ENCODE results near the gene TRERF1.
A peak's percentile ranks its signal among the peaks of the same experiment; 100 is the strongest.

The TRERF1 gene

GRCh38 chr6:42241915-42242314, 209.8 kb downstream of the TRERF1 start:
- Histone ChIP-seq H2BK5ac (ENCODE audit: low read depth, low read length, poor library complexity, severe bottlenecking) (no peak overlapping the region), H3K9me3 (ENCODE audit: control insufficient read depth, low read length) (no peaks in the 10 kb centered on the region), H4K8ac (ENCODE audit: low read length) (no peak overlapping the region), H3K18ac (ENCODE audit: low read depth in 1 of 2, low read length in 2 of 2) (no peak overlapping the region), H3K14ac (ENCODE audit: low read length in 2 of 2) (no peak overlapping the region), H2AK5ac (ENCODE audit: low read length, severe bottlenecking) (no peak overlapping the region), H3K36me3 (ENCODE audit: control insufficient read depth in 1 of 2, insufficient read depth in 2 of 2, low read depth in 1 of 2, low read length in 2 of 2) (peaks cover 17 to 60% of the 10 kb centered on the region in 2 experiments), H3K27me3 (ENCODE audit: control insufficient read depth in 1 of 2, insufficient read depth in 1 of 2, low read length in 2 of 2) (no peaks in the 10 kb centered on the region), H3K4me3 (ENCODE audit: insufficient read depth in 1 of 2, low read depth in 1 of 2, low read length in 2 of 2) (no peak overlapping the region), H3K27ac (ENCODE audit: low read length, poor library complexity, severe bottlenecking) (no peak overlapping the region), H3K79me1 (replicated peaks; ENCODE audit: low read length, poor library complexity, severe bottlenecking) (no peaks in the 10 kb centered on the region), H3K4ac (ENCODE audit: low read depth in 1 of 2, low read length in 2 of 2) (no peak overlapping the region), H3K4me1 (ENCODE audit: control insufficient read depth, insufficient read depth, low read depth, low read length) (peaks cover 10% of the 10 kb centered on the region), H2BK12ac (ENCODE audit: low read length in 2 of 2) (no peak overlapping the region), H3K9ac (ENCODE audit: low read length) (no peak overlapping the region), H2AFZ (ENCODE audit: low read depth, low read length) (no peak overlapping the region), H2BK120ac (ENCODE audit: low read depth, low read length) (no peak overlapping the region), H4K91ac (ENCODE audit: low read length) (no peak overlapping the region), H2BK15ac (ENCODE audit: low read depth, poor library complexity, severe bottlenecking) (no peak overlapping the region), H3K23ac (ENCODE audit: low read length in 2 of 2) (no peak overlapping the region), H3K4me2 (ENCODE audit: low read length, poor library complexity, severe bottlenecking) (no peak overlapping the region)
- 70% methylated on average over 3 of the region's 5 CpGs for WGBS
- no peak for DNase-seq

GRCh38 chr6:42239736-42240375, 211.9 kb downstream of the TRERF1 start:
- 95% methylated on average over 7 of the region's 7 CpGs for WGBS
- H4K91ac ChIP-seq (ENCODE audit: low read length) = no peak overlapping the region

GRCh38 chr6:42239333-42239732, 212.4 kb downstream of the TRERF1 start:
- Histone ChIP-seq H2BK5ac (ENCODE audit: low read depth, low read length, poor library complexity, severe bottlenecking) (no peak overlapping the region), H3K14ac (ENCODE audit: low read length in 2 of 2) (no peak overlapping the region), H4K91ac (ENCODE audit: low read length) (no peak overlapping the region), H4K8ac (ENCODE audit: low read length) (no peak overlapping the region), H3K4me3 (ENCODE audit: insufficient read depth in 1 of 2, low read depth in 1 of 2, low read length in 2 of 2) (no peak overlapping the region), H3K9me3 (ENCODE audit: control insufficient read depth, low read length) (no peaks in the 10 kb centered on the region), H3K9ac (ENCODE audit: low read length) (peak overlapping the region; percentile 23), H2BK120ac (ENCODE audit: low read depth, low read length) (no peak overlapping the region), H3K4me1 (ENCODE audit: control insufficient read depth, insufficient read depth, low read depth, low read length) (peaks cover 10% of the 10 kb centered on the region), H3K4ac (ENCODE audit: low read depth in 1 of 2, low read length in 2 of 2) (no peak overlapping the region), H3K27me3 (ENCODE audit: control insufficient read depth in 1 of 2, insufficient read depth in 1 of 2, low read length in 2 of 2) (no peaks in the 10 kb centered on the region), H3K18ac (ENCODE audit: low read depth in 1 of 2, low read length in 2 of 2) (no peak overlapping the region), H3K27ac (ENCODE audit: low read length, poor library complexity, severe bottlenecking) (peak overlapping the region; percentile 46), H3K4me2 (ENCODE audit: low read length, poor library complexity, severe bottlenecking) (no peak overlapping the region), H3K23ac (ENCODE audit: low read length in 2 of 2) (no peak overlapping the region), H2BK12ac (ENCODE audit: low read length in 2 of 2) (no peak overlapping the region), H3K79me1 (replicated peaks; ENCODE audit: low read length, poor library complexity, severe bottlenecking) (no peaks in the 10 kb centered on the region), H2AK5ac (ENCODE audit: low read length, severe bottlenecking) (no peak overlapping the region), H2BK15ac (ENCODE audit: low read depth, poor library complexity, severe bottlenecking) (no peak overlapping the region), H3K36me3 (ENCODE audit: control insufficient read depth in 1 of 2, insufficient read depth in 2 of 2, low read depth in 1 of 2, low read length in 2 of 2) (peaks cover 19 to 60% of the 10 kb centered on the region in 2 experiments), H2AFZ (ENCODE audit: low read depth, low read length) (no peak overlapping the region)
- no peak for DNase-seq
- 94% methylated on average over 5 of the region's 5 CpGs for WGBS

More at GRCh38 chr6:42239736-42240375, 211.9 kb downstream of the TRERF1 start:
- H2AFZ ChIP-seq (ENCODE audit: low read depth, low read length) = no peak overlapping the region
- no peak overlapping the region for H2BK120ac ChIP-seq (ENCODE audit: low read depth, low read length)
- no peak overlapping the region for H3K4me2 ChIP-seq (ENCODE audit: low read length, poor library complexity, severe bottlenecking)
- no peak overlapping the region for H3K18ac ChIP-seq (ENCODE audit: low read depth in 1 of 2, low read length in 2 of 2)
- peak overlapping the region in 1 of 2 experiments; percentile 6 for H3K4me3 ChIP-seq (ENCODE audit: insufficient read depth in 1 of 2, low read depth in 1 of 2, low read length in 2 of 2)
- no peaks in the 10 kb centered on the region for H3K9me3 ChIP-seq (ENCODE audit: control insufficient read depth, low read length)
- H3K14ac ChIP-seq (ENCODE audit: low read length in 2 of 2) = no peak overlapping the region
- no peak overlapping the region for H3K23ac ChIP-seq (ENCODE audit: low read length in 2 of 2)
- no peak overlapping the region for H2BK12ac ChIP-seq (ENCODE audit: low read length in 2 of 2)
- H2BK5ac ChIP-seq (ENCODE audit: low read depth, low read length, poor library complexity, severe bottlenecking) = no peak overlapping the region
- peak overlapping the region; percentile 46 for H3K27ac ChIP-seq (ENCODE audit: low read length, poor library complexity, severe bottlenecking)
- no peak overlapping the region for H4K8ac ChIP-seq (ENCODE audit: low read length)
- H3K4ac ChIP-seq (ENCODE audit: low read depth in 1 of 2, low read length in 2 of 2) = no peak overlapping the region
- H3K36me3 ChIP-seq (ENCODE audit: control insufficient read depth in 1 of 2, insufficient read depth in 2 of 2, low read depth in 1 of 2, low read length in 2 of 2) = peaks cover 21 to 62% of the 10 kb centered on the region in 2 experiments
- peak overlapping the region; percentile 40 for H3K9ac ChIP-seq (ENCODE audit: low read length)
- no peaks in the 10 kb centered on the region for H3K27me3 ChIP-seq (ENCODE audit: control insufficient read depth in 1 of 2, insufficient read depth in 1 of 2, low read length in 2 of 2)
- H3K4me1 ChIP-seq (ENCODE audit: control insufficient read depth, insufficient read depth, low read depth, low read length) = peaks cover 10% of the 10 kb centered on the region
- H3K79me1 ChIP-seq (replicated peaks; ENCODE audit: low read length, poor library complexity, severe bottlenecking) = no peaks in the 10 kb centered on the region
- no peak overlapping the region for H2BK15ac ChIP-seq (ENCODE audit: low read depth, poor library complexity, severe bottlenecking)
- no peak for DNase-seq
- H2AK5ac ChIP-seq (ENCODE audit: low read length, severe bottlenecking) = no peak overlapping the region

- H4K91ac ChIP-seq (ENCODE audit: low read length) = no peak overlapping the region
- no peak overlapping the region for H2BK120ac ChIP-seq (ENCODE audit: low read depth, low read length)
- no peak overlapping the region for H3K23ac ChIP-seq (ENCODE audit: low read length in 2 of 2)
- H4K8ac ChIP-seq (ENCODE audit: low read length) = no peak overlapping the region
- WGBS = no CpG with 5 or more reads among the region's 1 CpG
- H3K9ac ChIP-seq (ENCODE audit: low read length) = no peak overlapping the region
- H3K4me1 ChIP-seq (ENCODE audit: control insufficient read depth, insufficient read depth, low read depth, low read length) = peaks cover 10% of the 10 kb centered on the region
- DNase-seq = no peak
- H3K4me3 ChIP-seq (ENCODE audit: insufficient read depth in 1 of 2, low read depth in 1 of 2, low read length in 2 of 2) = no peak overlapping the region
- no peak overlapping the region for H3K18ac ChIP-seq (ENCODE audit: low read depth in 1 of 2, low read length in 2 of 2)
- H2BK15ac ChIP-seq (ENCODE audit: low read depth, poor library complexity, severe bottlenecking) = no peak overlapping the region
- no peaks in the 10 kb centered on the region for H3K9me3 ChIP-seq (ENCODE audit: control insufficient read depth, low read length)
- peaks cover 15 to 64% of the 10 kb centered on the region in 2 experiments for H3K36me3 ChIP-seq (ENCODE audit: control insufficient read depth in 1 of 2, insufficient read depth in 2 of 2, low read depth in 1 of 2, low read length in 2 of 2)
- no peak overlapping the region for H2BK12ac ChIP-seq (ENCODE audit: low read length in 2 of 2)
- no peak overlapping the region for H3K4ac ChIP-seq (ENCODE audit: low read depth in 1 of 2, low read length in 2 of 2)
- H2AFZ ChIP-seq (ENCODE audit: low read depth, low read length) = no peak overlapping the region
- H3K27ac ChIP-seq (ENCODE audit: low read length, poor library complexity, severe bottlenecking) = no peak overlapping the region
- H3K27me3 ChIP-seq (ENCODE audit: control insufficient read depth in 1 of 2, insufficient read depth in 1 of 2, low read length in 2 of 2) = no peaks in the 10 kb centered on the region
- no peaks in the 10 kb centered on the region for H3K79me1 ChIP-seq (replicated peaks; ENCODE audit: low read length, poor library complexity, severe bottlenecking)
- no peak overlapping the region for H2BK5ac ChIP-seq (ENCODE audit: low read depth, low read length, poor library complexity, severe bottlenecking)
- no peak overlapping the region for H3K4me2 ChIP-seq (ENCODE audit: low read length, poor library complexity, severe bottlenecking)
- no peak overlapping the region for H3K14ac ChIP-seq (ENCODE audit: low read length in 2 of 2)
- H2AK5ac ChIP-seq (ENCODE audit: low read length, severe bottlenecking) = no peak overlapping the region
Observed at GRCh38 chr6:42237857-42238256, 213.9 kb downstream of the TRERF1 start.

All from mesenchymal stem cell (in vitro differentiated cells and primary cell).